ENCODE results near the gene PPP1R3F.

PPP1R3F gene

GRCh38 chrX:49249616-49250015 is 20.0 kb upstream of the PPP1R3F start:
- H3K4me1 ChIP-seq (ENCODE audit: insufficient read depth, insufficient read length), result peaks cover 3% of the 10 kb centered on the region
- H3K9me3 ChIP-seq (ENCODE audit: insufficient read depth, low read length), result no peaks in the 10 kb centered on the region
- H3K9ac ChIP-seq (ENCODE audit: insufficient read length, low read depth), result no peak overlapping the region
- peaks cover 45% of the 10 kb centered on the region for H3K36me3 ChIP-seq (ENCODE audit: insufficient read depth, insufficient read length, low read length)
- DNase-seq (ENCODE audit: low read depth, low spot score), result no peak
- H3K4me3 ChIP-seq (ENCODE audit: insufficient read length, low read depth), result no peak overlapping the region
- no peak for TF ChIP-seq ZNF274 (IDR thresholded peaks at IDR 0.05; ENCODE audit: low read depth, low read length)
- TF ChIP-seq SUZ12 (IDR thresholded peaks at IDR 0.05; ENCODE audit: extremely low read depth, insufficient read depth, insufficient read length), result no peak
- TF ChIP-seq YY1 (IDR thresholded peaks at IDR 0.05; ENCODE audit: insufficient read depth, insufficient read length), result no peak
- no peaks in the 10 kb centered on the region for H3K27me3 ChIP-seq (ENCODE audit: insufficient read depth, insufficient read length)

GRCh38 chrX:49250066-49250465 is 19.5 kb upstream of the PPP1R3F start:
- no peak overlapping the region for H3K4me3 ChIP-seq (ENCODE audit: insufficient read length, low read depth)
- no peaks in the 10 kb centered on the region for H3K27me3 ChIP-seq (ENCODE audit: insufficient read depth, insufficient read length)
- H3K36me3 ChIP-seq (ENCODE audit: insufficient read depth, insufficient read length, low read length), result peaks cover 42% of the 10 kb centered on the region
- no peak overlapping the region for H3K9ac ChIP-seq (ENCODE audit: insufficient read length, low read depth)
- peaks cover 3% of the 10 kb centered on the region for H3K4me1 ChIP-seq (ENCODE audit: insufficient read depth, insufficient read length)
- TF ChIP-seq SUZ12 (IDR thresholded peaks at IDR 0.05; ENCODE audit: extremely low read depth, insufficient read depth, insufficient read length) (no peak), YY1 (IDR thresholded peaks at IDR 0.05; ENCODE audit: insufficient read depth, insufficient read length) (no peak), ZNF274 (IDR thresholded peaks at IDR 0.05; ENCODE audit: low read depth, low read length) (no peak)
- no peak for DNase-seq (ENCODE audit: low read depth, low spot score)
- no peaks in the 10 kb centered on the region for H3K9me3 ChIP-seq (ENCODE audit: insufficient read depth, low read length)

GRCh38 chrX:49250578-49250977 is 19.0 kb upstream of the PPP1R3F start:
- H3K9me3 ChIP-seq (ENCODE audit: insufficient read depth, low read length), result no peaks in the 10 kb centered on the region
- H3K4me1 ChIP-seq (ENCODE audit: insufficient read depth, insufficient read length), result peaks cover 3% of the 10 kb centered on the region
- no peak for DNase-seq (ENCODE audit: low read depth, low spot score)
- peaks cover 46% of the 10 kb centered on the region for H3K36me3 ChIP-seq (ENCODE audit: insufficient read depth, insufficient read length, low read length)
- no peak overlapping the region for H3K9ac ChIP-seq (ENCODE audit: insufficient read length, low read depth)
- no peaks in the 10 kb centered on the region for H3K27me3 ChIP-seq (ENCODE audit: insufficient read depth, insufficient read length)
- TF ChIP-seq YY1 (IDR thresholded peaks at IDR 0.05; ENCODE audit: insufficient read depth, insufficient read length), result no peak
- no peak for TF ChIP-seq ZNF274 (IDR thresholded peaks at IDR 0.05; ENCODE audit: low read depth, low read length)
- TF ChIP-seq SUZ12 (IDR thresholded peaks at IDR 0.05; ENCODE audit: extremely low read depth, insufficient read depth, insufficient read length), result no peak
- H3K4me3 ChIP-seq (ENCODE audit: insufficient read length, low read depth), result no peak overlapping the region

GRCh38 chrX:49251325-49251724 is 18.3 kb upstream of the PPP1R3F start:
- Histone ChIP-seq H3K36me3 (ENCODE audit: insufficient read depth, insufficient read length, low read length) (peaks cover 43% of the 10 kb centered on the region), H3K9ac (ENCODE audit: insufficient read length, low read depth) (no peak overlapping the region), H3K27me3 (ENCODE audit: insufficient read depth, insufficient read length) (no peaks in the 10 kb centered on the region), H3K9me3 (ENCODE audit: insufficient read depth, low read length) (no peaks in the 10 kb centered on the region), H3K4me3 (ENCODE audit: insufficient read length, low read depth) (no peak overlapping the region), H3K4me1 (ENCODE audit: insufficient read depth, insufficient read length) (peaks cover 3% of the 10 kb centered on the region)
- no peak for DNase-seq (ENCODE audit: low read depth, low spot score)
- TF ChIP-seq YY1 (IDR thresholded peaks at IDR 0.05; ENCODE audit: insufficient read depth, insufficient read length) (no peak), ZNF274 (IDR thresholded peaks at IDR 0.05; ENCODE audit: low read depth, low read length) (no peak), SUZ12 (IDR thresholded peaks at IDR 0.05; ENCODE audit: extremely low read depth, insufficient read depth, insufficient read length) (no peak)

DNA sequence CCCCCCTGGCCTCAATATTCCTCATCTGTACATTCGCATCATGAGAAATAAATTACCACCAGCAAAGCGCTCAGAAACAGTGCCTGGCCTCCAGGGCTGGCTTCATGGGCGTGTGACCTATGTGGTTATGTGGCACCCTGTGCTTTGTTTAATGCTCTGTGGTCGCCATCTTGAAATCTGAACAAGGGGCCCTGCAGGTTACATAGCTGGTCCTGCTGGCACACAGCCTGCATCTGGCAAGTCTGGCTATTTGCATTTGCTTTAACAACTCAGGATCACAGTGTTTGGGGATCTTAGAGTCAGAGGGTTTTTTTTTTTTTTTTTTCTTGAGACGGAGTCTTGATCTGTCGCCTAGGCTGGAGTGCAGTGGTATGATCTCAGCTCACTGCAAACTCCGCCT is 15.0 kb upstream of the PPP1R3F start:
- no peak overlapping the region for H3K9ac ChIP-seq (ENCODE audit: insufficient read length, low read depth)
- H3K4me1 ChIP-seq (ENCODE audit: insufficient read depth, insufficient read length), result peaks cover 7% of the 10 kb centered on the region
- no peaks in the 10 kb centered on the region for H3K27me3 ChIP-seq (ENCODE audit: insufficient read depth, insufficient read length)
- H3K36me3 ChIP-seq (ENCODE audit: insufficient read depth, insufficient read length, low read length), result peaks cover 15% of the 10 kb centered on the region
- no peak for DNase-seq (ENCODE audit: low read depth, low spot score)
- no peak for TF ChIP-seq YY1 (IDR thresholded peaks at IDR 0.05; ENCODE audit: insufficient read depth, insufficient read length)
- no peak for TF ChIP-seq SUZ12 (IDR thresholded peaks at IDR 0.05; ENCODE audit: extremely low read depth, insufficient read depth, insufficient read length)
- no peak for TF ChIP-seq ZNF274 (IDR thresholded peaks at IDR 0.05; ENCODE audit: low read depth, low read length)
- no peaks in the 10 kb centered on the region for H3K9me3 ChIP-seq (ENCODE audit: insufficient read depth, low read length)
- H3K4me3 ChIP-seq (ENCODE audit: insufficient read length, low read depth), result no peak overlapping the region

DNA sequence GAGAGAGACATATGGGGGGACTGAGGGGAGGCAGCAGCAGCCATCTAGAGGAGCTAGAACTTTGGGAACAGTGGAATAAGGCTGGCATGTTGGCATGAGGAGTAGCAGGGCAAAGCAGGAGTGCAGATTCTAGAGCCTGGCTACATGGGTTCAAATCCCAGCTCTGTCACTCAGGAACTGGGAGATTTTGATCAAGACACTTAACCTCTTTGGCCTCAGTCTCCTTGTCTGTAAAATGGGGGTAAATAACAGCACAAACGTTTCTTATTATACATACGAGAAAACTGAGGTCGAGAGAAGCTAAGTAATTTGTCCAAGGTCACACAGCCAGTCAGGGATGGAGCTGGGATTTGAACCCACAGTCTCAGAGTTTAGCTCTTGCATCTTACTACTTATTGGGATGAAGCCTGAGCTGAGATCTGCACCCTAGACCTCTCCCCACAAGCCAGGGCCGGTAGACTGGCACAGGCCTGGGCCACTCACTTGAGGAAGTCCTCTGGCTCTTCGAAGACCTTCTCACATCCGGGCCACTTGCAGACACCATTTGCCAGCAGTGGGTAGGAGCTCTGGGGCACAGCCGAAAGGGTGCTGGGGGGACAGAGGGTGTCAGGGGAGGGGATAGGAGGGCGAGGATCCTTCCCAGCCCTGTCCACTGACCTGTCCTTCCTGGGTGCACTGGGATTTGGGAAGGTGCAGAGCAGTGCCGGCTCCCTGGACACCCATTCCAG is 13.2 kb upstream of the PPP1R3F start:
- DNase-seq (ENCODE audit: low read depth, low spot score), result no peak
- TF ChIP-seq YY1 (IDR thresholded peaks at IDR 0.05; ENCODE audit: insufficient read depth, insufficient read length) (no peak), SUZ12 (IDR thresholded peaks at IDR 0.05; ENCODE audit: extremely low read depth, insufficient read depth, insufficient read length) (no peak), ZNF274 (IDR thresholded peaks at IDR 0.05; ENCODE audit: low read depth, low read length) (no peak)
- H3K27me3 ChIP-seq (ENCODE audit: insufficient read depth, insufficient read length), result no peaks in the 10 kb centered on the region
- peaks cover 4% of the 10 kb centered on the region for H3K4me1 ChIP-seq (ENCODE audit: insufficient read depth, insufficient read length)
- no peaks in the 10 kb centered on the region; the same call in 1 of the 2 replicates for H3K9me3 ChIP-seq (ENCODE audit: insufficient read depth, low read length)
- no peak overlapping the region for H3K4me3 ChIP-seq (ENCODE audit: insufficient read length, low read depth)
- peaks cover 5% of the 10 kb centered on the region for H3K36me3 ChIP-seq (ENCODE audit: insufficient read depth, insufficient read length, low read length)
- H3K9ac ChIP-seq (ENCODE audit: insufficient read length, low read depth), result no peak overlapping the region

- no peak for DNase-seq (ENCODE audit: low read depth, low spot score)
- no peak overlapping the region for H3K9ac ChIP-seq (ENCODE audit: insufficient read length, low read depth)
- no peak for TF ChIP-seq ZNF274 (IDR thresholded peaks at IDR 0.05; ENCODE audit: low read depth, low read length)
- no peak for TF ChIP-seq SUZ12 (IDR thresholded peaks at IDR 0.05; ENCODE audit: extremely low read depth, insufficient read depth, insufficient read length)
- TF ChIP-seq YY1 (IDR thresholded peaks at IDR 0.05; ENCODE audit: insufficient read depth, insufficient read length), result no peak
- no peaks in the 10 kb centered on the region; the same call in 1 of the 2 replicates for H3K9me3 ChIP-seq (ENCODE audit: insufficient read depth, low read length)
- peaks cover 4% of the 10 kb centered on the region for H3K4me1 ChIP-seq (ENCODE audit: insufficient read depth, insufficient read length)
- no peak overlapping the region for H3K4me3 ChIP-seq (ENCODE audit: insufficient read length, low read depth)
- peaks cover 4% of the 10 kb centered on the region for H3K36me3 ChIP-seq (ENCODE audit: insufficient read depth, insufficient read length, low read length)
- no peaks in the 10 kb centered on the region for H3K27me3 ChIP-seq (ENCODE audit: insufficient read depth, insufficient read length)
Observed at GRCh38 chrX:49257074-49257790, 12.4 kb upstream of the PPP1R3F start.

Data from NT2/D1 (cell line).